ENCODE measurements around the gene SIMC1.

The SIMC1 gene

DNA sequence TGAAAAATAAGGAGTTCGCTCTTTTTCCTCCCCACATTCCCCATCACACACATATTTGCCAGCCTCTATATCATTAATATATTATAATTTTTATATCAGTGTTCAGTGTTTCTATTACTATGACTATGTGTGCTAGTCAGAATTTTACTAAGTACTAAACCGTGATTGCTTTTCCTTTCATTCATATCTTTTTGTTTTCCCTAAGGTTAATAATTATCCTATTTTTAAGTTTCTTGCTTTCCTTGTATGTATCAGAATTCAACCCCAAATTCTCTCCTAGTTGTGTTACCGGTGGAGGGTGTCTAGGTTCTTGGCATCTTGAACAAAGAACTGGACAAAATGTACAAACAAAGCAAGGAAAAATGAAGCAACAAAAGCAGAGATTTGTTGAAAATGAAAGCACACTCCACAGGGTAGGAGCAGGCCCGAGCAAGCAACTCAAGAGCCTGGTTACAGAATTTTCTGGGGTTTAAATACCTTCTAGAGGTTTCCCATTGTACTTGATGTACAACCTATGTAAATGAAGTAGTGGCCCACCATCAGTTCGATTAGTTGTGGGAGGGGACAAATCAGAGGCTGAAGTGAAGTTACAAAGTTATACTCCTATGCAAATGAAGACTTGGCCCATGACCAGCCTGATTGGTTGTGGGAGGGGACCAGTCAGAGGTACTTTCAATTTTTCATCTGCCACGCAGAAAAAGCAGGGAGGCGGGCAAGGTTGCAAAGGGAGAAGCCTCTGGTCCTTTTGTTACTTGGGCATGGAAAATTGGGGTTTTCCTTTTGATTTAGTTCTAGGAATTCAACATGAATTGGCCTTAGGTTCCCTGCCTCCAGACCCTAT, 79.5 kb downstream of the SIMC1 start:
- no peak for DNase-seq

DNA sequence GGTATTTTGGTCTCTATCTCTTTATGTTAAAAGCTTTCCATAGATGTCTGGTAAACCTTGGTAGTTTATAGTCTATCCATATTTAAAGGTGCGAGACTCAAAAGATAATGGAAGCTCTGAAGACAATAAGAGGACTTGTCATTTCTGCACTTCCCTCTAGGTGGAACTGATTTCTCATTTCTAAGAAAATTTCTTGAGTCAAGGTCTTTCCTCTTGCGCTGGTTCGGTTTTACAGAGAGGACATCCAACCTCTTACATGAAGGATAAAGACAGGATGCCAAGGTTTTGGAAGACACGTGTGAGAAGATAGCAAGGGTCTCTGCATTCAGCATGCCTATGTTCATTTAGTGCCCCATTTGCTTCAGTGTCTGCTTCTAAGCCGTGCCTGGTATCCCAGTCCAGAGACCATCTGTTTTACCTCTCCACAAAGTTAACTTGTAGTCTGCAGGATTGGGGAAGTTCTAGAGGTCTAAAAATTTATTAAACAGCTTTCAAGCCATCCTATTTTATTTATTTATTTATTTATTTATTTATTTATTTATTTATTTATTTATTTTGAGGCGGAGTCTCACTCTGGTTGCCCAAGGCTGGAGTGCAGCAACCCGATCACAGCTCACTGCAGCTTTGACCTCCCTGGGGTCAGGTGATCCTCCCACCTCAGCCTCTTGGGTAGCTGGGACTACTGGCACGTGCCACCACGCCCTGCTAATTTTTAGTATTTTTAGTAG, 81.8 kb downstream of the SIMC1 start:
- no peak for DNase-seq

DNA sequence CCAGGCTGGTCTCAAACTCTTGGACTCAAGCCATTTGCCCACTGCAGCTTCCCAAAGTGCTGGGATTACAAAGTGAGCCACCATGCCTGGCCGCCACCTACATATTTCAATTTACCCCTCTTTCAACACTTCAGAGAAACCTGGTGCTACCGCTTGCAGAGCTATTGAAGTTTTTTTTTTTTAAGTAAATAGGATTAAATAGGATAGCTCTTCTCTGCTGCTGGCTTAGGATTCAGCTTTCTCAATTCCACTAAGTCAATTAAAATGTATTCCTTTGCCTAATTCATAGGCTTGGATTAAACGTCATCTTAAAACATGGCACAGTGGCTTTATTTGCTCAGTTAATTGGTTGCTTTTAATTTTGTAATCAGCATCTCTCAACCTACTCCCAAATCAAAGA, 82.4 kb downstream of the SIMC1 start:
- DNase-seq, result no peak

DNA sequence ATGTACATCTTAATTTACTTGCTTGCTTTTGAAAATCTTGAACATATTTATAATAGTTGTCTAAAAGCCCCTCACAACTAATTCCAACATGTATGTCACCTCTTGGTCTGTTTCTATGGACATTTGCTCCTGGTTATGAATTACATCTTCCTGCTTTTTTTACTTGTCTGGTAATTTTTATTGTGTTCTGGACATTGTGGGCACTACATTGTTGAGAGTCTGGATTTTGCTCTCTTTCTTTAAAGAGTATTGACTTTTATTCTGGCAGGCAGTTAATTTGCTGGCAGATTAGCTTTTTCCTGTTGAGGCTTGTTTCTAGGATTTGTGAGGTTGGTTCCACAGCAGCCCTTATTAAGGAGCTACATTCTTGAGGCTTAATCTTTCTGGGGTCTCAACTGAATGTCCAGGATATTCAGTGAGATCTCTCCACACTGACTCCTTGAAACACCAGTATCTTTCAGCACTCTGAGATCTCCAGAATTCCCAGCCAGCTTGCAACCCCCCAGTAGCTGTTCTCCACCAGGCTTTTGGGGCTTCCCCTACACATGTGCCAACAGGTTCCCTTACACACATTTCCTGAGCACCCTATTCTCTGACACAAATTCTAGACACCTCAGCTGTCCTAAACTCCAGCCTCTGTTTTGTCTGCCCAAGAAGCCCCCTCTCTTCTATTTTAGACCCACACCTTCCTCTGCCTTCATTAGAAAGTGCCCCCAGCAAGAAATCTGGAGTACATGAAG, 96.0 kb downstream of the SIMC1 start:
- DNase-seq, result no peak

DNA sequence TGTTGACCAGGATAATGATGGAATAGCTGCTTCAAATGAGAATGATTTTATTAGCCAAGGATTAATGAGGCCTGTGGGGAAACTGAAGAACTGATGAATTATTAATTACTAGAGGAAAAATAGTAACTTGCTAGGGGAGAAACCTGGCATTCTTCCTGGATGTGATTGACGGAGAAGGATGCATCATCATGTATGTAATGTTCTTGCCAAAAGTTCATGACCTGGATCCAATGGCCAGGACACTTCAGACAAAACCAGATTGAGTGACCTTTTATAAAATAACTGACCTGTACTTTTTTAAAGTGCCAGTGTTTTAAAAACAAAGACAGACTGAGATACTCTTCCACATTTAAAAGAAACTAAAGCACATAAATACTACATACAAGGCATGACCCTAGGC, 99.7 kb downstream of the SIMC1 start:
- DNase-seq, result no peak

DNA sequence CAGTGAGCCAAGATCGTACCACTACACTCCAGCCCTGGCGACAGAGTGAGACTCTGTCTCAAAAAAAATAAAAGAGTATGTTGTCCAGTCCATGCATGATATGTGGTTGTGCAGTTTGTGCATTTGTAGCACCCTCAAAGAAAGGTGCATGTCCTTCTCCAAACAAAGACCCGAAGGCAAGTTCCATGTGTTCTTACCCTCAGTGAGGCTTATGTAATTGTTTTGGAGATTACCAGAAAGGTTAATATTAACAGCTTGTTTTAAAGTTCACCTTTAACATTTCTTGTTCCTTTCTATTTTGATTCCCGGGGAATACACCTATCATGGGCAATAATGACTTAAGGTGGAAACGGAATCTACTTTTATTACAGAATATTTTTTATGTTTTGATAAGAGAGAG, 101.1 kb downstream of the SIMC1 start:
- no peak for DNase-seq

DNA sequence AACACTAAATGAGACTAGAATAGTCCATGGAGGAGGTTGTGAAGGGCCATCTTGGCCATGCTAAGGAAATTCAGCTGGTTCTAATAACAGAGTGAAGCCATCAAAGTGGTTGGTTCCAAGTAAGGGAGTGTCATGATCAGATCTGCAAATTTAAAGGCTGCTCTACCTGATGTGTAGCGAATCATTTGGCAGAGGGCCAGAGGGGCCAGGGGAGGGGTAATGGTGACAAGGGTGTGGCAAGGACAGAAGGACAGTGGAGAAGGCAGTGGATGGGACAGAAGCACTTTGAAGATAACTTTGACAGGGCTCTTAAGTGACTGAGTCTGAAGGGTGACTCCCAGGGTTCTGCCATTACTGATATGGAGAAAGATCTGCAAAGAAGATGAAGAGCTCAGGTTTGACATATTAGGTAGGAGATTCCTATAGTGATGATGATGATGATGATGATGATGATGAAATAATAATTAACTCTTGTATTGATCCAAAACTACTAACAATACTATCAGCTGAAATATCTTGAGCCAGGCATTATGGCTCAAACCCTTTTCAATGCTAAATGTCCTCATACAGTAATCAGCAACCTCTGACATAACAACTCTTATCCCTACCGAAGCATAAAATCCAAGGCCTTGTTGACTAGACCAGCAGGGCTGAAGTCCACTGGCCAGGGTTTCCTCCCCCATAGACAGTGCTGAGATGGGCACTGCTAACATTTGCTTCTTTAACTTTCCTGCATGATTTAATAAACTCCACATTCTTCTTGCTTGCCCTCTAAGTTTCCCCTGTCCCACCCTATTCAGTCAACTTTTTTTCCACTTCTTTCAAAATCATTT, 103.3 kb downstream of the SIMC1 start:
- no peak for DNase-seq

DNA sequence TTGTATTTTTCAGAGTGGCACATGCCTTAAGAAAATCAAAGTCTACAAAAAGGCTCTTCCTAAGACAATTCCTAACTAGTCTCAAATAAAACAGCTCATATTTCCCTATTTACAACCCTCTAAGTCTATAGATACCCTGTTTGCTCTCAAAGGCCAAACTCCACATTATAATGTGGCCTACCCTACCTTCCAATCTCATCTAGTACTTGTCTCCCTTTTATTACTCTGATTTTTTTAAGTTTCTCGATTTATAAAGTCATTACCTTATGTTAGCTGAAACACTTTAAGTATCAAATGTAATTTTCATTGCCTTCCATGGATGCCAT, 103.9 kb downstream of the SIMC1 start:
- DNase-seq, result no peak

DNA sequence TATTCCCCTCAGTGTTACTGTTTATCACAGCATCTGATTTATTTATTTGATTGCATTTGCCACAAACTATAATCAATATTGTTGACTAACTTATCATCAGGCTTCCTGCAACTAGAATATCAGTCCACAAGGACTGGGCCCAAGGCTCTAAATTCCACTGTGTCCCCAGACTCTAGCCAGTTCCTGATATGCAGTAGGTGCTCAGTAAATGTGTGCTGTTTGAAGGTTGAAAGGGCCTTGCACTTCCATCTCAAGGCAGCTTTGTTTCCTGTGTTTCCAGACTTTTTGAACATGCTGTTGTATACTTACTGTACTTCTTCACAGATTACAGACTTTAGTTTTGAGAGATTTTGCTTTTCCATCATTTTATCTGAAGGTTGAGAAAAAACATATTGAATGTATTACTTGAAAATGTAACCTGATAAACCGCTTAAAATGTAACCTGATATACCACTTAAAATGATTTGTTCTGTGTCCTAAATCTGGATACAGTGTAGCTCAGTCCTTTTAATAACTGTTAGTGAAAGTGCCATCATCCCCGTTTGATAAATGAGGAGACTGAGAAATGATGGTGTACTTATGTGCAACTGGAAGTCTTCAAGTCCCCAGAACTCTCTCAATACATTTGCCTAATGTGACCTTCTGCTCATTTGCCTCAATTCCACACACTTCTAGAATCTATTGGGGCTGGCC, 104.7 kb downstream of the SIMC1 start:
- no peak for DNase-seq

DNA sequence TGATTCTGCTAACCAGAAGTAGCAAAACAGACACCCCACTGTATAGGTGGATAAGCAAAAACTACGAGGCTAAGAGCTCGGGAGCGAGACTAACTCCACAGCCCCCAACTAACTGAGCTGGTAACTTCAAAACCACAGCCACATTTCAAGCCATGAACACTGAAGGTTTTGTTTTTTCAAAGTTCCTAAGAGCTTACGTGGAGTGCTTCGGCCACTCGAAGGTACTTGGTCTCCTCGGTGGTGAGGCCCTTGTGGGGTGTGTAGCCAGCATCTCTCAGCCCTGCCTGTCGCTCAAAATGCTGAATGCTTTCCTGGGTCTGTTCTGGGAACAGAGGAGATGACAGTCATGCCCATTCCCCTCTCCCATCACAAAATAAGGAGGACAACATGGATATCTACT, 112.2 kb downstream of the SIMC1 start:
- no peak for DNase-seq

DNA sequence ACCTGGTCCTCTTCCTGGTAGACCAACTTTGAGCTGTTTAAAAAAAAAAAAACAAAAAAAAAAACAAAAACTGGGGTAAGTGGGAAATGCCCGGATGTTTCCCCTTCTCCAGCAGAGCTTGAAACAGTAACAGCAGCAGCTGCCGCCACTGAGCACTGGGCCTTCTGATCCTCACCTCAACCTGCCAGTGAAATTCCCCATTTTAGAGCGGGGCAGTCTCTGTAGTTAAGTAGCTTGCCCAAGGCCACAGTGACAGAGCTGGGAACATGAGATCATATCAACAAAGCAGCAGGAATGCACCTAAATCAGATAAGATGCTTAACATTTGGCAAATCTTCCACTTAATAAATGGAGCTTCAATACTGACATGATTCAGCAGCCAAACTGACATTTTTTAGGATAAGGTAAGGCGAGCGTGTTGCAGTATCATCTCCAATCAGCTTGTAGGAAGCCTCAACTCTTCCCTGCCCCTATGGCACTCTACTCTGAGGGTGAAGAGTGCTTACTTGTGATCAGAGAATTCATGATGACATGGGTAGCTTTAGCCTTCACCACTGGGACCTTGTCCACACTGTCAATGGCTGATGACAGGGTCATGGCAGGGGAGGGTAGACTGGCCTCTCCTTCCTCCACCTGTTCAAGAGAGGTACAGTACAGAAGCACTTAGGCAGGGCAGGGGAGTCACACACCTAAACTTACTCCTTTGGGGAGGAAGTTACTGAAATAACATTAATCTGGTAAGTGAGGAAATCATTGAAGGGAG, 114.1 kb downstream of the SIMC1 start:
- no peak for DNase-seq

DNA sequence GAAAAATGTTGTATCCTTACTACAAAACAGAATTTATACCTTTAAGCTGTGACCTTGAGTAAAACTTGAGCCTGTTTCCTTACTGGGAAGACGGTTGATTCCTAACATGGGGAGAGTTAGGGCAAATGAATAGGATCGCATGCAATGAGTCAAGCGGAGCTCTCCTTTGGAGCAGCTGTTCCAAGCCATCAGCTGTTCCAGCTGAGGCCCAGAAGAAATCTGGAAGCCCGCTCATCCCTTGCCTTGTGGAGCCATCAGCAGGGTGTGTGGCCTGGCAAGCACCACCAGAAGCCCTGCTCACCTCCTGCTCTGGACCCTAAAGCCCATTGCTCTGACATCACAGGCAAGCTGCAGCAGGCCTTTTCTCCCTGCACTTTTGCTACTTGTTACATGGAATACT, 115.3 kb downstream of the SIMC1 start:
- DNase-seq, result no peak

DNA sequence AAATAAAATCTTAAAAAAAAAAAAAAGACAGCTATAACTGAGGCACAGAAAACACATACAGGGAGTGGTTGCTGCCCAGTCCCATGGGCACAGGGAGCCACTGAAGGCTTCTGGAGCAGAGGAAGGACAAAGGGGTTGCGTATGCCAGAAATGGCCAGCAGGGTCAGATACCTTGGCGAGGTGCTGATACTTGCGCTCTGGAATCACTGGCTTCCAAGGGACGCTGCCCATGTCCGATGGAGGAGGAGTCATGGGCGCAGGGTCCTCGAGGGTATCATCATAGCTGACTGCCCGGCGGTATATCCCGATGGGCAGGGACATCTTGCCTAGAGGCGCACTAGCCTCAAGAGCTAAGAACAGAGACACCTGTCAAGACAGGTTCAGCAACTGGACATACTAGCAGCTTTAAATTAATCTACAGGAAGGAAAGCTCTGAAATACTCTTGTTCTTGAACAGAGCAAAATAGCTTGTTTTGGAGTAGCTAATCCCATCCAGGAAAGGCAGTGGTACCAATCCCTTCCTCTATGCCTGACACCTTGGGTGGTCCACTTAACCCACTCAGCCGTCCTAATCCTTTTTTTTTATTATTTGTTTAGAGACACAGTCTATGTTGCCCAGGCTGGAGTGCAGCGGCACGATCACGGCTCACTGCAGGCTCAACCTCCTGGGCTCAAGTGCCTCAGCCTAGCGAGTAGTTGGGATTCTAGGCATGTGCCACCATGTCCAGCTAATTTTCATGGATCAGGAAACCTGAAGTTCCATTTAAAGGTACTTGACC, 117.4 kb downstream of the SIMC1 start:
- no peak for DNase-seq

DNA sequence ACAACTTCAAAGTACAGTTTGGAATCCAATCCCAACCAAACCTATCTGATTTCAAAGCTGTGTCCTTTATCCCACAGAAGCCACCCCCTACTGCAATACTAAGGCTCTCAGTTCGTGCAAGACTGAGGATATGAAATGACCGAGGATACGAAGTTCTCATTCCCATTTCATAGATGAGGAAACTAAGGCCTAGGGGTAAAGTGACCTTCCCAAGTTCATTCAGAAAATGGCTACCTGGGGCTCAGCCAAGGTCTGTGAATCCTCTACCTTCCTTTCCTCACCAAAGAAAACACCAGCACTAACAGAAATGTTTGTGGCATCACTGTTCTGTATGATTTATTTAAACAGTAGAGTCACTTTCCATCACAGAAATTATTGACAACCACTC, 117.9 kb downstream of the SIMC1 start:
- DNase-seq, result no peak

DNA sequence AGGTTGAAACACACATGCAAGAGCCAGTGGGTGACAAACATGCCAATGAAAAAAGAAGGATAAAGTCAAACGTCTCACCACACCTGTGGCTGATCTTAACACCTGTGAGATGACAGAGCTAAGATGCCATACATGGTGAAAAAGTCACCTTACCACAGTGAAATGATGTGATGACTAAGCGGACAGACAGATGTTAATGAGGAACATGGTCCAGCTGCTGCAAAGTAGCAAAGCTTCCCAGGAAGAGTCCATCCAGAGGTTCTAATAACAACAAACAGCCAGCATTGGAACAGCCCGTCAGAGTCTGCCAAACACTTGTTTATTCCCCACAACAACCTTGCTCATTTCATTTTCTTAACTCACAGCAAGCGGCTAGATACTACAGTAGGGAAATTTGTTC, 121.4 kb downstream of the SIMC1 start:
- no peak for DNase-seq

DNA sequence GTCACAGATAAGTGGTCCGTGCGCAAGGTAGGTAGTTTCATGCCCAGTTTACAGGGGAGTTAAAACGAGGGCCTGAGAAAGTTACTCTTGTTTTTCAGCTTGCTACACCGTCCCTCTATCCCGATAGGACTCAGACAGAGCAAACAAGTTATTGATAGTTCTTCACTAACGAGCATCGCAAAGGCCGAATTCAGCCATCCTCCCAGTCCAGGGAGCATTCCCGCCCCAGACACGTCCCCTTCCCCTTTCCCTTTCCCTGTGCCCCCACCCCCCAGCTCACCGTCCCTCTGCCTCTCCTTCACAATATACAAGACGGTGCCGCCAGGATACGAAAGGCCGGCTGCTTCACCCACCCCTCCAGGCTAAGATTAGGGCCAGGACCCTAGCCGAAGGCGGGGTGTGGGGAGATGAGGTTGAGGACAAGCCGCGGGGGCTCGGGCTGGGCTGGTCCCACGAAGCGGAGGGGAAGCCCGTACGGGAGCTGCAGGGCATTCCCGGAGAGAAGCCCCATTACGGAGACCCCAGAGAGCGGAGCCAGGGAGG, 122.7 kb downstream of the SIMC1 start:
- DNase-seq, result peak; percentile 24

DNA sequence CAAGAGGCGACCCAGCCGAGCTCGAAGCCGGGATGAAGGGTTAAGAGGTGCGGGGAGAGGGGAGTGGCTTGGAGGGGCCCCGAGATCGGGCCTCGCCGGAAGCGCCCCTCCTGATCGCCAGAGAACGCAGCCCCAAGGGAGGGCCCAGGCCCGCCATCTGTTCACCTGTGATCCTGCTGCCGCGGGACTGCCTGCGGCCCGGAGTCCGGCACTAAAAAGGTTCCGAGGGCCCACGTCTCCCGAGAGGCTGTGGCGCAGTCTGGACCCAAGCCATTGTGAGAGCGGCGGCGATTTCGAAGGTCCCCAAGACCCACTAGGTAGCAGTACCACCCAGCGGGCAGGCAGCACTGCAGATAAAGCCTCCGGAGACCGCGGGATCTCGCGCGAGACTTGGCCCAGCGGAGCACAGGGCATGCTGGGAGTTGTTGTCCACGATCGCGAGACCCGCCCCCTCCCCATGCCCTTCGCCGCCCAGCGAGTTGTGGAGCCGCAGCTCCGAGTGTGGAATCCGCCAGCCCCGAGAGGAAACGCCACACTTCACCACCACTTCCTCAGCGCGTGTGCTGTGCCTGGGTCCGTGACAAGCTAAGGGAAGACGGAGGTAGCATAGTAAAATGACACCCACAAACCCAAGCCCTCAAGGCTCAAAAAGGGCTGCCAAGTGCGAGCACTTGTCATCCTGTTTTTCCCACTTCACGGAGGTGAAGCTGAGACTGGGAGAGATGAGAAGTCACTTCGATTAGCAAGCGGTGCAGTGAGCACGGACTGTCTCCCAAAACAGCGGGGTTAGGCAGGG, 123.4 kb downstream of the SIMC1 start, which contains the start of gene KIAA1191:
KIAA1191 (minus strand) TSS at position 328 of the 796 bp plus-strand sequence. CDS start 2,256 bp downstream, outside the sequence.
- peak; percentile 79 for DNase-seq

DNA sequence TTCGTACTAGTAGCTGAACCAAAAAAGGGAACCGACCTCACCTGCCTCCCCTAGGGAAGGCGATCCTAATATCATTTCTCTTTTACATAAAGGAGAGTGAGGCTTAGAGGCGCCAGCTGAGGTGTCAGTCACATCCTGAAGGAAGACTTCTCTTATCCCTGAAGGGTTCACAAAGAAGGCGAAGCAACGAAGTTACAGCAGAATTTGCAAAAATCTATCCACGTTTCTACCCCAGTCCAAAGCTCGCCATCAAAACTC, 123.9 kb downstream of the SIMC1 start:
- no peak for DNase-seq

DNA sequence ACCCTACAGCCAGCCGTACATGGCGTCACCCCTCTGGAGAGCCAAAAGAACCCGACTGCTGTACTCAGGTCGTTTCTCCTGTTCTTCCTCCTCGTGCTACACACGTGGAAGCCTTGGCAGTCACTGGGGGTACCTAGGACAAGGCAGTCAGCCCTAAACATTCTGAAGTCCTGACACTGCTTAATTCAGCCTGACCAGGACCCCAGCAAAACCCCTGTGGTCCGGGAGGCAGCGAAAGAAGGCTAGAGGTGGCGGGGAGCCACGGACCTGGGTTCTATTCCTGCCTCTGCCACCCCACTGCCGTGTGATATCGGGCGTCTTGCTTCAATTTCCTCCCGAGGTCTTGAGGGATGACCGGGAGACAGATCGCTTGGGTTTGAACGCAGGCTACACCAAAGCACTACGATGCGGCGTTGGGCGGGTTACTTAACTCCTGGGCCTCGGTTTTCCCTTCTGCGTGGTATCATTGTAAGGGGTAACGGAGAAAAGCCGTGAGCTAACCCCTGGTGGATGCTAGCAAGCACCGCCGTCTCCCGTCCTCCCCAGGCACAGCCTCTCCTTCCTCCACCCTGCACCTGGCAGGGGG, 126.6 kb downstream of the SIMC1 start:
- peak; percentile 44 for DNase-seq
